Type B pancreatic cell (in vitro differentiated cells): Measurements from ENCODE around the gene TCEAL8. TPM values are rescaled to one million over a fixed set of nuclear protein-coding genes. Genes with fewer than 3 reads are reported as not detected.
A peak's percentile ranks its signal among the peaks of the same experiment; 100 is the strongest.
"Not testable (repeated sequence)": the region's sequence is repeated elsewhere in the genome, so short reads cannot be mapped to it uniquely, and the experiment has no call there.

ENCODE experiments used
- DNase-seq: peaks from one replicate; pipeline ENCODE4 v3.0.0; 2021; ENCODE audit warnings: mixed read lengths; ENCODE audit not compliant: unreplicated experiment; ENCODE audit errors: extremely low spot score
- H3K27ac Mint-ChIP-seq: 2 replicates; pipeline ENCODE4 v1.8.0; 2021; ENCODE audit warnings: mild to moderate bottlenecking, mixed read lengths
- H3K27me3 Mint-ChIP-seq: 2 replicates; pipeline ENCODE4 v1.8.0; 2021; ENCODE audit warnings: mixed read lengths
- H3K36me3 Mint-ChIP-seq: 2 replicates; pipeline ENCODE4 v1.8.0; 2021; ENCODE audit warnings: mixed read lengths
- H3K4me1 Mint-ChIP-seq: one replicate; pipeline ENCODE4 v1.8.0; 2021; ENCODE audit warnings: mixed read lengths; ENCODE audit not compliant: unreplicated experiment
- H3K4me3 Mint-ChIP-seq: 2 replicates; pipeline ENCODE4 v1.8.0; 2021; ENCODE audit warnings: mild to moderate bottlenecking, mixed read lengths
- H3K9me3 Mint-ChIP-seq: 2 replicates; pipeline ENCODE4 v1.8.0; 2021; ENCODE audit warnings: mixed read lengths
- total RNA-seq: library from RNA; stranded (reverse); gene quantifications from 2 replicates; pipeline ENCODE4 v1.2.1, GENCODE V29; 2021; ENCODE audit warnings: low replicate concordance
- TF ChIP-seq, protein P1 (sequence below): fragments of 200-600 bp; sonication (generic); conservative IDR thresholded peaks from 2 replicates; pipeline ENCODE4 v1.5.0; 2021; ENCODE audit warnings: antibody characterized with exemption, mild to moderate bottlenecking

The TCEAL8 gene
- total RNA-seq, 1 donor from 2014 or later, result 61.8 TPM

DNA sequence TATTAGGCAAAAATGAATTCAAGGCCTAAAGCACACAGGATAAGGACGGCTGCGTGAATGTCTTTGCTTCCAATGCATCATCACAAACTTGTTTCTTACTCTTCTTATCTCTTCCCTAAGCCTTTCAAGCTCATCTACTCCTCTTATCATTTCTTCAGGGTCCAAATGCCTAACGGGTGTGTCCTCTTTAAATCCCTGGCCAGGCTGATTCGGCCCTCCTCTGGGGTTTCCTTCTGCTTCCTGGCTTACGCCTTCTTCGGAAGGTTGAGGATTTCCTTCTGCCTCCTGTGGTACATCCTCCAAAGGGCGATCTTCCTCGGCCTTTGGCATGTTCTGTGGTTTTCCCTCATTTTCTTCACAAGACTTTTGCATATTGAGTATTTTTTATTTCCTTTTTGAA, 1.3 kb downstream of the TCEAL8 start:
- peak overlapping the region; percentile 97 for H3K27ac Mint-ChIP-seq
- H3K4me3 Mint-ChIP-seq, result peak overlapping the region; percentile 95
- TF ChIP-seq, protein P1, sequence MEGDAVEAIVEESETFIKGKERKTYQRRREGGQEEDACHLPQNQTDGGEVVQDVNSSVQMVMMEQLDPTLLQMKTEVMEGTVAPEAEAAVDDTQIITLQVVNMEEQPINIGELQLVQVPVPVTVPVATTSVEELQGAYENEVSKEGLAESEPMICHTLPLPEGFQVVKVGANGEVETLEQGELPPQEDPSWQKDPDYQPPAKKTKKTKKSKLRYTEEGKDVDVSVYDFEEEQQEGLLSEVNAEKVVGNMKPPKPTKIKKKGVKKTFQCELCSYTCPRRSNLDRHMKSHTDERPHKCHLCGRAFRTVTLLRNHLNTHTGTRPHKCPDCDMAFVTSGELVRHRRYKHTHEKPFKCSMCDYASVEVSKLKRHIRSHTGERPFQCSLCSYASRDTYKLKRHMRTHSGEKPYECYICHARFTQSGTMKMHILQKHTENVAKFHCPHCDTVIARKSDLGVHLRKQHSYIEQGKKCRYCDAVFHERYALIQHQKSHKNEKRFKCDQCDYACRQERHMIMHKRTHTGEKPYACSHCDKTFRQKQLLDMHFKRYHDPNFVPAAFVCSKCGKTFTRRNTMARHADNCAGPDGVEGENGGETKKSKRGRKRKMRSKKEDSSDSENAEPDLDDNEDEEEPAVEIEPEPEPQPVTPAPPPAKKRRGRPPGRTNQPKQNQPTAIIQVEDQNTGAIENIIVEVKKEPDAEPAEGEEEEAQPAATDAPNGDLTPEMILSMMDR, result no peak
- H3K4me1 Mint-ChIP-seq, result peaks cover 14% of the 10 kb centered on the region
- DNase-seq, result no peak
- H3K27me3 Mint-ChIP-seq, result no peaks in the 10 kb centered on the region
- H3K36me3 Mint-ChIP-seq, result peaks cover 17% of the 10 kb centered on the region
- no peaks in the 10 kb centered on the region for H3K9me3 Mint-ChIP-seq

DNA sequence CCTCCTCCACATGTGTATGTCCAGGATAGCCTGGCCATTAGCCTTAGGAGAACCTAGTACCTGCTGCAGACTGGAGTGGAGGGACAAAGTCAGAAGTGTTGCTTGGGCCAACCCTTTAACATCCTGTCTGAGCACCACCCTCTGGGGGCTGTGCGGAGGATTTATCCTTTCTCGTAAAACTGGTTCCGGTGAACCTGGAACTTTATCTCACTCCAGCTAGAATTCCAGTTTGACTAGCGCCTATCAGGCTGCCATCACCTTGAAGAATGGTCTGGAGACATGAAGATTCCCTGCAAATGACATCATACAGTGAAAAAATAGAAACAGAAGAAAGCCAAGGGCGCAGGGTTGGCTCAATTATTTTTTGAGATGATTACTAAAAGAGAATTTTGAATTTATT, 4.0 kb downstream of the TCEAL8 start:
- Mint-ChIP-seq H3K4me3 (peak overlapping the region; percentile 48), H3K27me3 (no peaks in the 10 kb centered on the region), H3K27ac (peak overlapping the region; percentile 87)

DNA sequence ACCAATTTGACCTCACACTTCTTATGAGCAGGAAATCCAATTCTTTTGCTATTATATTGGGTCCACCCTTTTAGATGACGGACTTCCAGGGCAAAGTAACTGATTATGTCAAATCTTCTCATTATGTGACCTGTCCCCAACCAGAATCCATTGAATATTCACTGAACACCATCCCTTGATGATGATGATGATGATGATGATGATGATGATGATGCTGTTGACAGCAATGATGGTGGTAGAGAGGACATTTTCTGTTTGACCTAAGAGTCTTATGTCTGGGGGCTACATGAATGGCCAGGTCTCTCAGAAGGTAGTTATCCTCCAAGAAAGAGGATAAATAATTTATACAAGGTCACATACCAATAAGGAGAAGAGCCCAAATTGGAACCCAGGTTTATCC, 5.2 kb downstream of the TCEAL8 start:
- Mint-ChIP-seq H3K27ac (peak overlapping the region; percentile 87), H3K4me1 (peaks cover 14% of the 10 kb centered on the region)

More for the DNA sequence above, 4.0 kb downstream of the TCEAL8 start:
- DNase-seq, result no peak
- Mint-ChIP-seq H3K9me3 (no peaks in the 10 kb centered on the region), H3K4me1 (peaks cover 14% of the 10 kb centered on the region), H3K36me3 (peaks cover 17% of the 10 kb centered on the region)
- TF ChIP-seq, protein P1, result no peak

DNA sequence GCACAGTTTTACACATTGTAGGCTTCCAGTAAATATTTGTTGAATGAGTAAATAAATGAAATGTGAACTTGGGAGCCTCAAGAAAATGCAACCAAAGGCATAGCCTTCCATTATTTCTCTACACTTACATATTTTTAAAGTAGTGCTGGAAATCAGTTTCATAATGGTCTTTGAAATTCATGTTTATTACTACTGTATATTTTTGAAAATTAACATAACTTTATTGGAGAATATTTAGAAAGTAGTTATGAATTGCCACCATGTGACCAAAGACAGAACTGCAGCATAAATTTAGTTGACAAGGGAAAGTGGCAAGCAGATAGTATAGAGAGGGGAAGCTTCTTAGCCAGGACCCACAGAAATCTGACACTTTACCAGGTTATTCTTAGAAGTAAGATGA, 6.4 kb downstream of the TCEAL8 start:
- Mint-ChIP-seq H3K9me3 (no peaks in the 10 kb centered on the region), H3K4me1 (peaks cover 8% of the 10 kb centered on the region), H3K36me3 (peaks cover 6% of the 10 kb centered on the region), H3K27me3 (no peaks in the 10 kb centered on the region), H3K27ac (peak overlapping the region; percentile 52), H3K4me3 (no peak overlapping the region)
- DNase-seq, result no peak
- TF ChIP-seq, protein P1, result peak; percentile 68

More for the DNA sequence above, 5.2 kb downstream of the TCEAL8 start:
- TF ChIP-seq, protein P1, result no peak
- peaks cover 17% of the 10 kb centered on the region for H3K36me3 Mint-ChIP-seq
- no peak for DNase-seq
- H3K9me3 Mint-ChIP-seq, result no peaks in the 10 kb centered on the region
- H3K27me3 Mint-ChIP-seq, result no peaks in the 10 kb centered on the region
- no peak overlapping the region for H3K4me3 Mint-ChIP-seq

DNA sequence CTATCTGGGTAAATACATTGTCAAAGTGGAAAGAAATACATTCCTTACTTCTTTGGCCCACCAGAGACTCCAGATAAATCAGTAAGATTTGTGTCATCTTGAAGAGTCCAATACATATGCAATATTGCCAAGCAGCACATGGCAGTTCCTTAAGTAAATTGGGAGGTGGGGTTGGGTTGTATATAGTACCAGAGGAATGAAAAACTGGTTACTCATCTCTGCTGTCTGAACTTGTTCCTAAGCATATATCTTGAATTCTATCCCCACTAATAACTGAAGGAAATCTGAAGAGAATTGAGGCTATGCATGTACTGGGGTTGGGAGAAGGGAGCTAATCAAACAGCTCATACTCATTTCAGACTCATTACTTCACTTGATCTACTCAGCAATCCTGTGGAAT, 14.8 kb downstream of the TCEAL8 start:
- H3K27me3 Mint-ChIP-seq, result peaks cover 7% of the 10 kb centered on the region
- no peaks in the 10 kb centered on the region for H3K9me3 Mint-ChIP-seq
- no peak overlapping the region for H3K4me3 Mint-ChIP-seq
- no peak for DNase-seq
- H3K27ac Mint-ChIP-seq, result no peak overlapping the region
- TF ChIP-seq, protein P1, result no peak
- H3K4me1 Mint-ChIP-seq, result no peaks in the 10 kb centered on the region
- no peaks in the 10 kb centered on the region for H3K36me3 Mint-ChIP-seq

DNA sequence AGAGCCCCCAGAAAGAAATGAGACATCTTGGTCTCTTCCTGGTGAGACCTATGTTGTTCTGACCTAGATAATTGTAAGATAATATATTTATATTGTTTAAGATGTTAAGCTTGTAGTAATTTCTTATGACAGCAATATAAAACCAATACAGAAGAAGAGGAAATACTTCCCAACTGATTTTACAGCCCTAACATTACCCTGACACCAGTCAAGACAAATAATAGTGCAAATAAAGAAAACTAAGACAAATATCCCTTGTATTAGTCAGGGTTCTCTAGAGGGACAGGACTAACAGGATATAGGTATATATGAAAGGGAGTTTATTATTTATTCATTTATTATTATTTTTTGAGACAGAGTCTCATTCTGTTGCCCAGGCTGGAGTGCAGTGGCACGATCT, 18.7 kb downstream of the TCEAL8 start:
- no peaks in the 10 kb centered on the region for H3K9me3 Mint-ChIP-seq
- no peak overlapping the region for H3K4me3 Mint-ChIP-seq
- H3K36me3 Mint-ChIP-seq, result no peaks in the 10 kb centered on the region
- H3K27ac Mint-ChIP-seq, result no peak overlapping the region
- TF ChIP-seq, protein P1, result no peak
- no peaks in the 10 kb centered on the region for H3K27me3 Mint-ChIP-seq
- H3K4me1 Mint-ChIP-seq, result no peaks in the 10 kb centered on the region
- no peak for DNase-seq

DNA sequence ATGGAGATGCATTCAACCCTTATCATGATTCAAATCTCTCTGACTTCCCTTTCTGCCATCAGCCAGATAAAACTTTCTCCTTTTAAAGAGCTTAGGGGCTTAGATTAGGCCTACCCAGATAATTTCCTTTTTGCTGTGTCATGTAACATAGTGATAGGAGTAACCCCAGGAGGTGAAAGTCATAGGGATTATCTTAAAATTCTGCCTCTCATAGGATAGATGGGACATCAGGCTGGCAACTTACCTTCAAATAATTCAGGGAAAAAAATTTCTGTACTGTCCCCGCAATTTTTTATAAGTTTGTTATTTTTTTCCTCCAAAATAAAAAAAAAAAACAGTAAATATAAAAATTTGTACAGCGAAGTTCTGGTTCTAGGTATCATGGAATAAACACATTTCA, 19.3 kb downstream of the TCEAL8 start:
- H3K27ac Mint-ChIP-seq, DNase-seq, H3K9me3 Mint-ChIP-seq, H3K36me3 Mint-ChIP-seq, H3K27me3 Mint-ChIP-seq, H3K4me3 Mint-ChIP-seq, H3K4me1 Mint-ChIP-seq: not testable (repeated sequence)
